ENCODE measurements around the gene ACBD6. TPM values are rescaled to one million over a fixed set of nuclear protein-coding genes. Genes with fewer than 3 reads are reported as not detected.

The ACBD6 gene
- total RNA-seq, 3 donors from 2014 or later (not counting 1 experiment from before 2014, with no cell fraction given): 29.8 to 47.3 (median 41.9) TPM

- H3K36me3 Mint-ChIP-seq: no peaks in the 10 kb centered on the region
- Histone ChIP-seq H3K36me3 (ENCODE audit: control insufficient read depth, insufficient read depth, low read length) (no peaks in the 10 kb centered on the region), H3K4me3 (ENCODE audit: low read length) (no peak overlapping the region), H3K27ac (ENCODE audit: low read length) (no peak overlapping the region), H3K9me3 (ENCODE audit: control insufficient read depth, insufficient read depth, low read length) (no peaks in the 10 kb centered on the region), H3K4me1 (ENCODE audit: control insufficient read depth, insufficient read depth, low read length) (no peaks in the 10 kb centered on the region), H3K27me3 (ENCODE audit: control insufficient read depth, insufficient read depth, low read length) (no peaks in the 10 kb centered on the region)
- H3K27ac Mint-ChIP-seq: no peak overlapping the region
- no peaks in the 10 kb centered on the region for H3K9me3 Mint-ChIP-seq
- no peaks in the 10 kb centered on the region for H3K27me3 Mint-ChIP-seq (ENCODE audit: low read depth in 2 of 2)
- H3K4me1 Mint-ChIP-seq: peaks cover 0 to 23% of the 10 kb centered on the region in 2 donors
- no peak overlapping the region for H3K4me3 Mint-ChIP-seq
- DNase-seq (no peak), ATAC-seq (no peak)
- TF ChIP-seq CTCF (IDR thresholded peaks at IDR 0.05): no peak
- intact Hi-C loops (cut with micrococcal nuclease): no loop called here
- WGBS (ENCODE audit: insufficient coverage): 100% methylated on average over 1 of the region's 1 CpG
These were observed 158.2 kb downstream of the ACBD6 start for GRCh38 chr1:180343921-180344769.

GRCh38 chr1:180327089-180327488, 175.3 kb downstream of the ACBD6 start:
- Histone ChIP-seq H3K9me3 (ENCODE audit: control insufficient read depth, insufficient read depth, low read length) (no peaks in the 10 kb centered on the region), H3K4me1 (ENCODE audit: control insufficient read depth, insufficient read depth, low read length) (no peaks in the 10 kb centered on the region), H3K27me3 (ENCODE audit: control insufficient read depth, insufficient read depth, low read length) (no peaks in the 10 kb centered on the region), H3K4me3 (ENCODE audit: low read length) (no peak overlapping the region), H3K36me3 (ENCODE audit: control insufficient read depth, insufficient read depth, low read length) (no peaks in the 10 kb centered on the region), H3K27ac (ENCODE audit: low read length) (no peak overlapping the region)
- H3K4me3 Mint-ChIP-seq: no peak overlapping the region
- H3K27ac Mint-ChIP-seq: no peak overlapping the region
- peaks cover 8 to 10% of the 10 kb centered on the region in 2 donors for H3K4me1 Mint-ChIP-seq
- intact Hi-C loops (cut with micrococcal nuclease): no loop called here
- 96% methylated on average over 6 of the region's 6 CpGs for WGBS (ENCODE audit: insufficient coverage)
- H3K27me3 Mint-ChIP-seq (ENCODE audit: low read depth in 2 of 2): no peaks in the 10 kb centered on the region
- DNase-seq (no peak), ATAC-seq (no peak)
- peaks cover 10 to 11% of the 10 kb centered on the region in 2 donors for H3K9me3 Mint-ChIP-seq
- TF ChIP-seq CTCF (IDR thresholded peaks at IDR 0.05): no peak
- H3K36me3 Mint-ChIP-seq: peaks cover 27% of the 10 kb centered on the region

GRCh38 chr1:180312926-180313325, 189.5 kb downstream of the ACBD6 start:
- no peak overlapping the region for H3K27ac Mint-ChIP-seq
- no peaks in the 10 kb centered on the region for H3K9me3 Mint-ChIP-seq
- no peaks in the 10 kb centered on the region for H3K27me3 Mint-ChIP-seq (ENCODE audit: low read depth in 2 of 2)
- no peak overlapping the region for H3K4me3 Mint-ChIP-seq
- Histone ChIP-seq H3K4me3 (ENCODE audit: low read length) (no peak overlapping the region), H3K9me3 (ENCODE audit: control insufficient read depth, insufficient read depth, low read length) (no peaks in the 10 kb centered on the region), H3K36me3 (ENCODE audit: control insufficient read depth, insufficient read depth, low read length) (no peaks in the 10 kb centered on the region), H3K4me1 (ENCODE audit: control insufficient read depth, insufficient read depth, low read length) (no peaks in the 10 kb centered on the region), H3K27ac (ENCODE audit: low read length) (no peak overlapping the region), H3K27me3 (ENCODE audit: control insufficient read depth, insufficient read depth, low read length) (no peaks in the 10 kb centered on the region)
- intact Hi-C loops (cut with micrococcal nuclease): no loop called here
- ATAC-seq (no peak), DNase-seq (no peak)
- TF ChIP-seq CTCF (IDR thresholded peaks at IDR 0.05): no peak
- H3K36me3 Mint-ChIP-seq: no peaks in the 10 kb centered on the region
- 94% methylated on average over 2 of the region's 2 CpGs for WGBS (ENCODE audit: insufficient coverage)
- peaks cover 0 to 6% of the 10 kb centered on the region in 2 donors for H3K4me1 Mint-ChIP-seq
